Muscle layer of colon (tissue), 2 donors: Measurements from ENCODE around the gene CYP2E1.
"Not testable (repeated sequence)": the region's sequence is repeated elsewhere in the genome, so short reads cannot be mapped to it uniquely, and the experiment has no call there.

Source experiments
- H3K27ac ChIP-seq: one replicate; pipeline ENCODE4 v1.7.0; 2013; ENCODE audit warnings: low read depth, mild to moderate bottlenecking, low read length, moderate library complexity
- H3K27me3 ChIP-seq, 2 donors: one replicate each; pipeline ENCODE4 v1.7.0; 2013; ENCODE audit warnings: low read length in 2 of 2, mild to moderate bottlenecking in 2 of 2; ENCODE audit not compliant: insufficient read depth in 2 of 2, control insufficient read depth in 1 of 2
- H3K36me3 ChIP-seq: one replicate; pipeline ENCODE4 v1.7.0; 2013; ENCODE audit warnings: mild to moderate bottlenecking, low read length; ENCODE audit not compliant: insufficient read depth
- H3K4me1 ChIP-seq: one replicate; pipeline ENCODE4 v1.7.0; 2013; ENCODE audit warnings: mild to moderate bottlenecking, low read length; ENCODE audit not compliant: insufficient read depth
- H3K4me3 ChIP-seq, 2 donors: one replicate each; pipeline ENCODE4 v1.7.0; 2013; ENCODE audit warnings: low read length in 2 of 2, low read depth in 1 of 2, mild to moderate bottlenecking in 1 of 2, moderate library complexity in 1 of 2
- H3K9ac ChIP-seq: one replicate; pipeline ENCODE4 v1.7.0; 2013; ENCODE audit warnings: low read length
- H3K9me3 ChIP-seq: one replicate; pipeline ENCODE4 v1.7.0; 2013; ENCODE audit warnings: mild to moderate bottlenecking, low read length
- donor health status: abdominal sarcoma.
- donor health status: Adenocarcinoma of cecum.

CYP2E1 gene

DNA sequence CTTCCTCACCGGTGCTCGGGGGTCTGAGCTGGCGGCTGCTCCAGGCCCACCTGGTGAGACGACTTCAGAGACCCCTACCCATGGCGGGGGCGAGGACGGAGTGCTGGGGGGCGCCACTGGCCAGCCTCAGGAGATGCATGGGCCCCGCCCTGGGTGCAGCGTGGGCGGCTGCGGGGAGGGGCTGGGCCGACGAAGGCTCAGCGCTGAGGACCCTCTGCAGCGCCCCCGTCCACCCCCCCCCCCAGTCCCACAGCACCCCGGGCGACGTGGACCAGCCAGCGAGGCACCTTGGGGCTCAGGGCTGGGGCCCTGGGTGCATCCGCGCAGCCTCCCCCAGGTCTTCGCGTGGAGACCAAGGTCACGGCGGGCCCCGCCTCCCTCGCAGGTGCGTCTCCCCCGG lies 49.9 kb downstream of the CYP2E1 start:
- H3K36me3 ChIP-seq, H3K4me3 ChIP-seq, H3K4me1 ChIP-seq, H3K9ac ChIP-seq, H3K27me3 ChIP-seq, H3K9me3 ChIP-seq, H3K27ac ChIP-seq: not testable (repeated sequence)
